ENCODE results near the gene TUBB2B.

DNA sequence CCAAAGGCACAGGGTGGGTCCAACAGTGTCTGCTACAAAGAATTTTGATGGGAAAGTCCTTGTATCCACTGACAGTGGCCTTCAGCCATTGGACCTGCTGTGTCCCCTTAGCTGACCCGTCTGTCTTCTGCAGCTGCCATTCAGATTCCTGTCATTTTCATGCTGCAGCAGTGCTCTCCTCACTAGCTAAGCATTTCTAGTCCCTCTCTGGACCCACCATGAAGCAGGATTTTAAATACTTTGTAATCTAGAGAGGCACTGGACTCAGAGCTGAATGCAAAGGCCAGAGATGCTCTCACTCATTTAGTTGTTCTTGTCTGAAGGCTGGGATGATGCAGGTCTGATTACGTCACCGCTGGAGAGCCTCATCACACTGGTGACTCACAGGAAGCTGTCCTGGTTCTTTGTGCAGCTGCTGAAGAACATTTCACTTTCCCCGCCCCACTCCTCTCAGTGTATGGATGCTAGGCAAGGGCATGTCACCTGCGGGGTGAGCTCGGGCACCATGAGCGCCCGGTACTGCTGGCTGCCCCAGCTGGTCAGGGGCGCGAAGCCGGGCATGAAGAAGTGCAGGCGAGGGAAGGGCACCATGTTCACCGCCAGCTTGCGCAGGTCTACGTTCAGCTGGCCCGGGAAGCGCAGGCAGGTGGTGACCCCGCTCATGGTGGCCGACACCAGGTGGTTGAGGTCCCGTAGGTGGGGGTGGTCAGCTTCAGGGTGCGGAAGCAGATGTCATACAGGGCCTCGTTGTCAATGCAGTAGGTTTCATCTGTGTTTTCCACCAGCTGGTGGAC, 50.7 kb downstream of the TUBB2B start:
- no peak for TF ChIP-seq GATA3 (IDR thresholded peaks at IDR 0.05; ENCODE audit: low read depth, low read length)
- no peak for TF ChIP-seq GATA2 (IDR thresholded peaks at IDR 0.05; ENCODE audit: low read depth, low read length)
